ENCODE results near the gene NOBOX.

- TF ChIP-seq CTCF (IDR thresholded peaks at IDR 0.05): no peak
- TF ChIP-seq POLR2A (IDR thresholded peaks at IDR 0.05): no peak
Measured at GRCh38 chr7:144438759-144439158, 35.3 kb upstream of the NOBOX start.
